ENCODE measurements around the gene HIPK3. TPM values are rescaled to one million over a fixed set of nuclear protein-coding genes. Genes with fewer than 3 reads are reported as not detected.
A peak's percentile ranks its signal among the peaks of the same experiment; 100 is the strongest.

The HIPK3 gene
- 77.6 to 83.0 TPM (median 80.1 TPM) in 3 replicates for total RNA-seq
- long read RNA-seq, full-length matches to known transcripts: 38 of 55 reads
- long read RNA-seq, partial matches to known transcripts: 9 of 55 reads
- long read RNA-seq, other reads (novel, unspliced or antisense): 8 of 55 reads

- Mint-ChIP-seq H3K4me1 (ENCODE audit: low read depth) (peaks cover 39% of the 10 kb centered on the region), H3K27ac (ENCODE audit: unreplicated experiment) (peak within 1 kb of the TSS; percentile 100), H3K27me3 (ENCODE audit: low read depth) (no peaks in the 10 kb centered on the region), H3K9me3 (ENCODE audit: low read depth) (no peaks in the 10 kb centered on the region), H3K36me3 (ENCODE audit: low read depth) (no peaks in the 10 kb centered on the region), H3K4me3 (ENCODE audit: unreplicated experiment) (peak within 1 kb of the TSS; percentile 96)
- TF ChIP-seq, protein P1, sequence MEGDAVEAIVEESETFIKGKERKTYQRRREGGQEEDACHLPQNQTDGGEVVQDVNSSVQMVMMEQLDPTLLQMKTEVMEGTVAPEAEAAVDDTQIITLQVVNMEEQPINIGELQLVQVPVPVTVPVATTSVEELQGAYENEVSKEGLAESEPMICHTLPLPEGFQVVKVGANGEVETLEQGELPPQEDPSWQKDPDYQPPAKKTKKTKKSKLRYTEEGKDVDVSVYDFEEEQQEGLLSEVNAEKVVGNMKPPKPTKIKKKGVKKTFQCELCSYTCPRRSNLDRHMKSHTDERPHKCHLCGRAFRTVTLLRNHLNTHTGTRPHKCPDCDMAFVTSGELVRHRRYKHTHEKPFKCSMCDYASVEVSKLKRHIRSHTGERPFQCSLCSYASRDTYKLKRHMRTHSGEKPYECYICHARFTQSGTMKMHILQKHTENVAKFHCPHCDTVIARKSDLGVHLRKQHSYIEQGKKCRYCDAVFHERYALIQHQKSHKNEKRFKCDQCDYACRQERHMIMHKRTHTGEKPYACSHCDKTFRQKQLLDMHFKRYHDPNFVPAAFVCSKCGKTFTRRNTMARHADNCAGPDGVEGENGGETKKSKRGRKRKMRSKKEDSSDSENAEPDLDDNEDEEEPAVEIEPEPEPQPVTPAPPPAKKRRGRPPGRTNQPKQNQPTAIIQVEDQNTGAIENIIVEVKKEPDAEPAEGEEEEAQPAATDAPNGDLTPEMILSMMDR (IDR thresholded peaks at IDR 0.05): peak; percentile 61
- DNase-seq (ENCODE audit: low spot score): peak; percentile 94
Observed at GRCh38 chr11:33257160-33257896, at the start of gene HIPK3. TSS of gene HIPK3 (plus strand) at chr11:33257381.

- H3K27ac Mint-ChIP-seq (ENCODE audit: unreplicated experiment): no peak overlapping the region
- TF ChIP-seq, protein P1 (IDR thresholded peaks at IDR 0.05): no peak
- peaks cover 7% of the 10 kb centered on the region for H3K4me1 Mint-ChIP-seq (ENCODE audit: low read depth)
- no peaks in the 10 kb centered on the region for H3K9me3 Mint-ChIP-seq (ENCODE audit: low read depth)
- no peaks in the 10 kb centered on the region for H3K27me3 Mint-ChIP-seq (ENCODE audit: low read depth)
- DNase-seq (ENCODE audit: low spot score): no peak
- H3K4me3 Mint-ChIP-seq (ENCODE audit: unreplicated experiment): no peak overlapping the region
- no peaks in the 10 kb centered on the region for H3K36me3 Mint-ChIP-seq (ENCODE audit: low read depth)
Observed at GRCh38 chr11:33207408-33207985, 49.7 kb upstream of the HIPK3 start.

- Mint-ChIP-seq H3K27me3 (ENCODE audit: low read depth) (no peaks in the 10 kb centered on the region), H3K4me3 (ENCODE audit: unreplicated experiment) (no peak overlapping the region), H3K4me1 (ENCODE audit: low read depth) (peaks cover 7% of the 10 kb centered on the region), H3K27ac (ENCODE audit: unreplicated experiment) (no peak overlapping the region), H3K36me3 (ENCODE audit: low read depth) (no peaks in the 10 kb centered on the region), H3K9me3 (ENCODE audit: low read depth) (no peaks in the 10 kb centered on the region)
- no peak for DNase-seq (ENCODE audit: low spot score)
- TF ChIP-seq, protein P1 (IDR thresholded peaks at IDR 0.05): no peak
Observed at GRCh38 chr11:33208150-33208549, 49.0 kb upstream of the HIPK3 start.

GRCh38 chr11:33211153-33211552, 46.0 kb upstream of the HIPK3 start:
- no peak overlapping the region for H3K27ac Mint-ChIP-seq (ENCODE audit: unreplicated experiment)
- H3K27me3 Mint-ChIP-seq (ENCODE audit: low read depth): no peaks in the 10 kb centered on the region
- DNase-seq (ENCODE audit: low spot score): no peak
- peaks cover 7% of the 10 kb centered on the region for H3K4me1 Mint-ChIP-seq (ENCODE audit: low read depth)
- TF ChIP-seq, protein P1 (IDR thresholded peaks at IDR 0.05): no peak
- H3K4me3 Mint-ChIP-seq (ENCODE audit: unreplicated experiment): no peak overlapping the region
- no peaks in the 10 kb centered on the region for H3K36me3 Mint-ChIP-seq (ENCODE audit: low read depth)
- no peaks in the 10 kb centered on the region for H3K9me3 Mint-ChIP-seq (ENCODE audit: low read depth)

DNA sequence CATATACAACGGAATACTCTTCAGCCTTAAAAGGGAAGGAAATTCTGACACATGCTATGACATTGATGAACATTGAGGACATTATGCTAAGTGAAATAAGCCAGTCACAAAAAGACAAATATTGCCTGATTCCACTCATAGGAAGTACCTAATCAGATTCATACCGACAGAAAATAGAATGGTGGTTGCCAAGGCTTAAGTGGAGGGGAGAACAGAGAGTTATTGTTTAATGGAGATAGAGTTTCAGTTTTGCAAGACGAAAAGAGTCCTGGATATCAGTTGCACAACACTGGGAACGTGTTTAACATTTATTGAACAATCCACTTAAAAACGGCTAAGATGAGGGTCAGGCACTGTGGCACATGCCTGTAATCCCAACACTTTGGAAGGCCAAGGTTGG, 45.6 kb upstream of the HIPK3 start:
- Mint-ChIP-seq H3K4me1 (ENCODE audit: low read depth) (peaks cover 7% of the 10 kb centered on the region), H3K27ac (ENCODE audit: unreplicated experiment) (no peak overlapping the region), H3K9me3 (ENCODE audit: low read depth) (no peaks in the 10 kb centered on the region), H3K27me3 (ENCODE audit: low read depth) (no peaks in the 10 kb centered on the region), H3K36me3 (ENCODE audit: low read depth) (no peaks in the 10 kb centered on the region), H3K4me3 (ENCODE audit: unreplicated experiment) (no peak overlapping the region)
- DNase-seq (ENCODE audit: low spot score): no peak
- TF ChIP-seq, protein P1 (IDR thresholded peaks at IDR 0.05): no peak
